Activated B cell treated with CpG ODN at 0.5 μM for 24 hours (primary cell): ENCODE data around the gene TTLL1. TPM values are rescaled to one million over a fixed set of nuclear protein-coding genes. Genes with fewer than 3 reads are reported as not detected.

Experiments used
- ATAC-seq: fragments of 200-7000 bp; cut with Tn5 transposase; one replicate; pipeline ENCODE4 v1.10.0; 2021; ENCODE audit warnings: low read depth, mild to moderate bottlenecking, moderate library complexity
- CTCF ChIA-PET: fragments of 350-600 bp; sonication (Branson Sonifier 250); formaldehyde crosslinking; loops from one replicate; lab custom pipeline; 2021; ENCODE audit warnings: antibody characterized with exemption; lab: Charles Lee
- POLR2A ChIA-PET: fragments of 350-600 bp; sonication (Branson Sonifier 250); formaldehyde crosslinking; loops from one replicate; lab custom pipeline; 2021; ENCODE audit warnings: antibody characterized with exemption; lab: Charles Lee
- DNase-seq: peaks from one replicate; pipeline ENCODE4 v3.0.0; 2022
- H3K27ac Mint-ChIP-seq: one replicate; pipeline ENCODE4 v1.8.0; 2020; ENCODE audit warnings: mixed read lengths
- H3K27me3 Mint-ChIP-seq: one replicate; pipeline ENCODE4 v1.8.0; 2021; ENCODE audit warnings: mixed read lengths
- H3K36me3 Mint-ChIP-seq: one replicate; pipeline ENCODE4 v1.8.0; 2021; ENCODE audit warnings: low read depth, mixed read lengths
- H3K4me1 Mint-ChIP-seq: one replicate; pipeline ENCODE4 v1.8.0; 2021; ENCODE audit warnings: mixed read lengths
- H3K4me3 Mint-ChIP-seq: one replicate; pipeline ENCODE4 v1.8.0; 2020; ENCODE audit warnings: mild to moderate bottlenecking, mixed read lengths
- H3K9me3 Mint-ChIP-seq: one replicate; pipeline ENCODE4 v1.8.0; 2020; ENCODE audit warnings: mixed read lengths
- intact Hi-C: fragments of 100-400 bp; cut with micrococcal nuclease; formaldehyde crosslinking; loops from one replicate; pipeline ENCODE4 v1.15.1; 2024
- total RNA-seq: library from RNA; stranded (reverse); gene quantifications from 2 replicates; pipeline ENCODE4 v1.2.3, GENCODE V29; 2022
- TF ChIP-seq, protein P1 (sequence below): fragments of 200-600 bp; IDR thresholded peaks from one replicate; pipeline ENCODE4 v1.8.0; 2022; ENCODE audit warnings: antibody characterized with exemption, mild to moderate bottlenecking

The TTLL1 gene
- total RNA-seq, 1 donor from 2014 or later, result 1.2 TPM

DNA sequence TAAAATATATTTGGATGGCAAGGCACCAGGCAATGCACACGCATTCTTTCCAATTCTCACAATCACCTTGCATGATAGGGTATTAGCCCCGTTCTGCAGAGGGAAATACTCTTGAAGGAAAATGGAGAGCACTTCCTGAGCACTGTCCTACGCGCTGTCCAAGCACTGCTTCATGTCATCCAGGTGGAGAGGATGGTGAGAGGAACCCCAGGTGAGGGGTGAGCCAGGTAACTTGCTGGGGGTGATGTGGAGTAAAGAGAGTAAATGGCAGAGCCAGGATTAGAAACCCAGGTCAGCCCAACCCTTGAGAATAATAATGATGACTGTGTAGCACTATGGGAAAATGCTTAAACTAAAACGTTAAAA is 73.5 kb downstream of the TTLL1 start:
- Mint-ChIP-seq H3K9me3 (no peaks in the 10 kb centered on the region), H3K36me3 (peaks cover 4% of the 10 kb centered on the region), H3K4me1 (peaks cover 31% of the 10 kb centered on the region), H3K27ac (peak overlapping the region; percentile 89), H3K4me3 (peak overlapping the region; percentile 95), H3K27me3 (no peaks in the 10 kb centered on the region)
- intact Hi-C loops, result loop anchor here (1.0 to 10.0 kb wide), 8 partner anchors 15 to 401 kb away; partner anchors contain the start of genes ARFGAP3, MCAT, POLDIP3 and TTLL1
- ChIA-PET CTCF (no interaction called here), POLR2A (interaction anchor here (0.5 to 3.5 kb wide), 27 partner anchors 11 to 964 kb away, joined by 3 to 24 read pairs (median 7); partner anchors contain the start of gene POLDIP3)
- no peak for DNase-seq
- ATAC-seq, result no peak
- TF ChIP-seq, protein P1, sequence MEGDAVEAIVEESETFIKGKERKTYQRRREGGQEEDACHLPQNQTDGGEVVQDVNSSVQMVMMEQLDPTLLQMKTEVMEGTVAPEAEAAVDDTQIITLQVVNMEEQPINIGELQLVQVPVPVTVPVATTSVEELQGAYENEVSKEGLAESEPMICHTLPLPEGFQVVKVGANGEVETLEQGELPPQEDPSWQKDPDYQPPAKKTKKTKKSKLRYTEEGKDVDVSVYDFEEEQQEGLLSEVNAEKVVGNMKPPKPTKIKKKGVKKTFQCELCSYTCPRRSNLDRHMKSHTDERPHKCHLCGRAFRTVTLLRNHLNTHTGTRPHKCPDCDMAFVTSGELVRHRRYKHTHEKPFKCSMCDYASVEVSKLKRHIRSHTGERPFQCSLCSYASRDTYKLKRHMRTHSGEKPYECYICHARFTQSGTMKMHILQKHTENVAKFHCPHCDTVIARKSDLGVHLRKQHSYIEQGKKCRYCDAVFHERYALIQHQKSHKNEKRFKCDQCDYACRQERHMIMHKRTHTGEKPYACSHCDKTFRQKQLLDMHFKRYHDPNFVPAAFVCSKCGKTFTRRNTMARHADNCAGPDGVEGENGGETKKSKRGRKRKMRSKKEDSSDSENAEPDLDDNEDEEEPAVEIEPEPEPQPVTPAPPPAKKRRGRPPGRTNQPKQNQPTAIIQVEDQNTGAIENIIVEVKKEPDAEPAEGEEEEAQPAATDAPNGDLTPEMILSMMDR, result no peak

DNA sequence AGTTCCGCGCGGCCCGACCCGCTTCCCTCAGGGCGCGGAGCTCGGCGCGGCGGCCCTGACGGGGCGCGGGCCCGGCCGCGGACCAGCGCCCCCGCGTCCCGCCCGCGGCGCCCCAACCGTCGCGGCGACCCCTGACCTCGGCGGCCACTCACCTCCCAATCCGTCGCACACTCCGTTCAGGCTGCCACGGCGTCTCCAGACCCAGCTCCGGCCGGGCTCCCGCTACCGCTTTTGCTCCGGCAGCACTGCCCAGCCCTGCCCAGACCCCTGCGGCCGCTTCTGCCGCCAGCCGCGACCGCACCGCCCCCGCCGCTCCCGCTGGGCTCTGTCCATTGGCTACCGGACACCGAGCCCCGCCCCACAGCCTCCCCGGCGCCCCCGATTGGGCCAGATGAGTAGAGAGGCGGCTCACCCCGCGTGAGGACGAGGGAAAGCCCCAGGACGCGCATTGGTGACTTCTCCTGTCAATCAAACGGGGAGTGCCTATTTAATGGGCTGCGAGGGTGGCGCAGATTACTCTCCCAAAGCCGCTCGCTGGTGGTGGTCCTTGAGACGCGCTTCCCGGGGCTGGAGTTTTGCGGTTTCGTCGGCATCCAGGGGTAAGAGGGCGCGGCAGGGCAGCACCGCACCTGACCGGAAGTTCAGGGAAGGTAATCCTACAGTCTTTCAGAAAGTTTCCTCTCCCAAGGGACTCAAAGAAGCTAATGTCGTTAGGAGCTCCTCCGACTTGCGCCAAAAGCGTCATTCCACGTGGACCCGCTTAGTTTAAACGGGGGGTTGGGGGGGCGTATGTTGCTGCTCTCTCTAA is 74.1 kb downstream of the TTLL1 start, which contains the start of gene PACSIN2:
Gene PACSIN2, minus strand, starts transcription at position 281 of the 808 bp plus-strand sequence. CDS start 103,069 bp downstream, outside the sequence.
- Mint-ChIP-seq H3K4me3 (peak within 1 kb of the TSS; percentile 95), H3K27ac (peak within 1 kb of the TSS; percentile 89), H3K27me3 (no peaks in the 10 kb centered on the region), H3K4me1 (peaks cover 31% of the 10 kb centered on the region), H3K9me3 (no peaks in the 10 kb centered on the region), H3K36me3 (peaks cover 4% of the 10 kb centered on the region)
- CTCF ChIA-PET, result interaction anchor here (2.5 kb wide), 1 partner anchor 147 kb away, joined by 11 read pairs; no protein-coding TSS in a partner anchor
- ATAC-seq (peak; percentile 98), DNase-seq (peak; percentile 97)
- POLR2A ChIA-PET, result interaction anchor here (0.5 to 3.5 kb wide), 33 partner anchors 11 to 1016 kb away, joined by 3 to 24 read pairs (median 7); partner anchors contain the start of genes POLDIP3 and WBP2NL
- TF ChIP-seq, protein P1, result no peak
- intact Hi-C loops, result loop anchor here (1.0 to 10.0 kb wide), 8 partner anchors 14 to 400 kb away; partner anchors contain the start of genes ARFGAP3, MCAT, POLDIP3 and TTLL1

DNA sequence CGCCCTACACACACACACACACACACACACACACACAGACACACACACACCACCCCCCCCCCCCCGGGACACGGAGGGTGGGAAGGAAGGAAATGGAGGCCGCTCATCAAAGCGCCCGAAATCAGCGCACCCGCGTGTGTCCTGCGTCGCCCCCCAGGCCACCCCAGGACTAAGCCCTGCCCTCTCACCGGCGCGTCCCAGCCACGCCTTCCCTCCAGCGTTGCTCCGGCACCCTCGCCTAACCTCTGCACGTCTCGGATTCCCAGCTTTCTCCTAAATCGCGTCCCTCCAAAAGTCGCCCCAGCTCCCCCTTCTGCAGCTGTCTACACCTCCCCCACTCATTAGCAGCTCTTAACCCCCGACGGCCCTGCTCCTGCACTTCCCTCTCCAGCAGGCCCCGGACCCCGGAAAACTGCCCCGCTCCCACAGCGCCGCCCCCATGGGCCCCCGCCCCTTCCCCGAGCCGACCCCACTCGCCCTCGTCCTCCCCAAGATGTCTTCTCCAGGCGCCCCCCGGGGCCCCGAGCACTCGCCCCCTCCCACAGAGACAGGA is 74.8 kb downstream of the TTLL1 start:
- ChIA-PET POLR2A (interaction anchor here (0.5 to 3.5 kb wide), 24 partner anchors 10 to 1016 kb away, joined by 3 to 24 read pairs (median 7); partner anchors contain the start of genes ARFGAP3, POLDIP3 and WBP2NL), CTCF (interaction anchor here (0.9 to 2.5 kb wide), 2 partner anchors 10 to 147 kb away, joined by 3 to 11 read pairs; no protein-coding TSS in a partner anchor)
- intact Hi-C loops, result loop anchor here (2.0 to 10.0 kb wide), 5 partner anchors 14 to 400 kb away; partner anchors contain the start of genes ARFGAP3, MCAT and POLDIP3
- ATAC-seq (peak; percentile 4), DNase-seq (peak; percentile 38)
- peak overlapping the region; percentile 95 for H3K4me3 Mint-ChIP-seq
- peaks cover 31% of the 10 kb centered on the region for H3K4me1 Mint-ChIP-seq
- TF ChIP-seq, protein P1, result no peak
- no peaks in the 10 kb centered on the region for H3K27me3 Mint-ChIP-seq
- peaks cover 4% of the 10 kb centered on the region for H3K36me3 Mint-ChIP-seq
- peak overlapping the region; percentile 77 for H3K27ac Mint-ChIP-seq
- no peaks in the 10 kb centered on the region for H3K9me3 Mint-ChIP-seq

- peak overlapping the region; percentile 77 for H3K27ac Mint-ChIP-seq
- POLR2A ChIA-PET, result interaction anchor here (0.6 to 3.5 kb wide), 18 partner anchors 9 to 398 kb away, joined by 3 to 24 read pairs (median 8); partner anchors contain the start of genes ARFGAP3 and POLDIP3
- peak; percentile 10 for ATAC-seq
- H3K36me3 Mint-ChIP-seq, result peaks cover 4% of the 10 kb centered on the region
- peak overlapping the region; percentile 95 for H3K4me3 Mint-ChIP-seq
- no peaks in the 10 kb centered on the region for H3K9me3 Mint-ChIP-seq
- no peak for DNase-seq
- CTCF ChIA-PET, result interaction anchor here (0.6 to 2.5 kb wide), 6 partner anchors 9 to 146 kb away, joined by 3 to 11 read pairs (median 4); no protein-coding TSS in a partner anchor
- intact Hi-C loops, result loop anchor here (2.0 to 10.0 kb wide), 5 partner anchors 13 to 399 kb away; partner anchors contain the start of genes ARFGAP3, MCAT and POLDIP3
- TF ChIP-seq, protein P1, result no peak
- no peaks in the 10 kb centered on the region for H3K27me3 Mint-ChIP-seq
- peaks cover 36% of the 10 kb centered on the region for H3K4me1 Mint-ChIP-seq
Measured at GRCh38 chr22:43013355-43014315, 75.6 kb downstream of the TTLL1 start.
